Adrenal gland (tissue), 12 donors: Measurements from ENCODE around the gene OR10A4. TPM values are rescaled to one million over a fixed set of nuclear protein-coding genes. Genes with fewer than 3 reads are reported as not detected.

Experiments used
- DNase-seq, 7 donors: peaks; one replicate each; pipeline ENCODE4 v3.0.0-alpha.2; 2019 to 2020
- H3K27ac ChIP-seq, 5 donors: fragments of 200-600 bp; sonication (generic) in 4 of 5; 1 replicate in 3 of 5; 2 replicates in 2 of 5; pipeline versions ENCODE4 v1.5.1 to v1.8.0; 2016 to 2020; ENCODE audit warnings: mild to moderate bottlenecking in 1 of 5
- H3K27me3 ChIP-seq: fragments of 200-600 bp; 2 replicates; pipeline ENCODE4 v1.8.0; 2021
- H3K36me3 ChIP-seq, 2 donors: fragments of 200-600 bp; replicated peaks in 1 of 2; 1 replicate in 1 of 2; 2 replicates in 1 of 2; pipeline versions ENCODE4 v1.5.1 to v1.8.0; 2018 to 2022
- H3K4me1 ChIP-seq, 2 donors: fragments of 200-600 bp; replicated peaks in 1 of 2; 1 replicate in 1 of 2; 2 replicates in 1 of 2; pipeline versions ENCODE4 v1.5.1 to v1.8.0; 2018 to 2021
- H3K4me3 ChIP-seq, 4 donors: fragments of 200-600 bp; sonication (generic) in 3 of 4; one replicate each; pipeline ENCODE4 v1.5.1; 2016 to 2018
- H3K9me3 ChIP-seq, 3 donors: fragments of 200-600 bp; sonication (generic) in 1 of 3; replicated peaks in 1 of 3; 1 replicate in 2 of 3; 2 replicates in 1 of 3; pipeline versions ENCODE4 v1.5.1 to v1.8.0; 2016 to 2021
- CTCF ChIP-seq, 6 experiments: fragments of 450-650 bp in 4 of 6; fragments of 200-600 bp in 2 of 6; sonication (generic) in 1 of 6; IDR thresholded peaks; 1 replicate in 5 of 6; 2 replicates in 1 of 6; pipeline versions ENCODE4 v1.5.1 to v1.8.0; 2016 to 2021; ENCODE audit warnings: antibody characterized with exemption in 6 of 6, mild to moderate bottlenecking in 2 of 6, moderate library complexity in 1 of 6
- POLR2A ChIP-seq, 2 donors: fragments of 450-650 bp; IDR thresholded peaks; one replicate each; pipeline ENCODE4 v1.6.1; 2017; ENCODE audit warnings: antibody characterized with exemption in 2 of 2, mild to moderate bottlenecking in 2 of 2, moderate library complexity in 1 of 2
- WGBS, 4 donors: extraction: QIAGEN DNeasy Blood & Tissue Kit in 2 of 4; methylation state at CpG; one replicate each; pipeline versions ENCODE4 v1.1.5 to v1.1.7; 2013 to 2017; 5-methylcytosine and 5-hydroxymethylcytosine counted together
- intact Hi-C, 2 donors: fragments of 100-400 bp; cut with DNase I; formaldehyde crosslinking; loops; one replicate each; pipeline versions ENCODE4 v1.14.1 to v1.15.0; 2022 to 2023
- polyA plus RNA-seq, 3 donors: library from polyadenylated mRNA; stranded (reverse); fragments of 200-250 nt in 2 of 3; fragments of 350-450 nt in 1 of 3; fragmentation: Illumina TruSeq in 1 of 3; extraction: RNeasy Lipid Tissue Mini Kit (QIAGEN cat#74804) in 1 of 3; gene quantifications; one replicate each; pipeline ENCODE4 v1.2.3, GENCODE V29; 2013 to 2014
- total RNA-seq, 9 donors: library from RNA; depleted of rRNA in 4 of 9; stranded (reverse); fragments of >200 nt in 4 of 9; fragments of 120-200 nt in 1 of 9; fragmentation: NEBNext Ultra II Directional in 1 of 9; extraction: Animal tissue kit (Norgen Biotek cat#: 25700) in 1 of 9; gene quantifications; one replicate each; pipeline versions ENCODE4 v1.1.0 to v1.2.4, GENCODE V29; 2013 to 2023
- donor health status: healthy with polysubstance abuse.
- donor health status: Bipolar disorder and iron deficiency.
- donor health status: DM: yes; HTN: yes; CAD: no.
- donor health status: DM: no; HTN: no; CAD: no.
- donor health status: DM: no; HTN: no; CAD: no.
- donor health status: DM: yes; HTN: yes; CAD: no.

The OR10A4 gene
- total and polyA plus RNA-seq, 12 donors, result not detected

GRCh38 chr11:6911378-6911777, 35.0 kb downstream of the OR10A4 start:
- no peak for DNase-seq
- no peak overlapping the region for H3K4me3 ChIP-seq
- no peaks in the 10 kb centered on the region for H3K36me3 ChIP-seq
- no peaks in the 10 kb centered on the region for H3K9me3 ChIP-seq
- no peaks in the 10 kb centered on the region for H3K4me1 ChIP-seq
- WGBS, 4 donors, result 86 to 91% (median 88%) methylated on average over 3 of the region's 3 CpGs
- intact Hi-C loops, result no loop called here
- H3K27me3 ChIP-seq, result no peaks in the 10 kb centered on the region
- no peak overlapping the region for H3K27ac ChIP-seq
- TF ChIP-seq CTCF (IDR thresholded peaks at IDR 0.05), result no peak
- no peak for TF ChIP-seq POLR2A (IDR thresholded peaks at IDR 0.05)

DNA sequence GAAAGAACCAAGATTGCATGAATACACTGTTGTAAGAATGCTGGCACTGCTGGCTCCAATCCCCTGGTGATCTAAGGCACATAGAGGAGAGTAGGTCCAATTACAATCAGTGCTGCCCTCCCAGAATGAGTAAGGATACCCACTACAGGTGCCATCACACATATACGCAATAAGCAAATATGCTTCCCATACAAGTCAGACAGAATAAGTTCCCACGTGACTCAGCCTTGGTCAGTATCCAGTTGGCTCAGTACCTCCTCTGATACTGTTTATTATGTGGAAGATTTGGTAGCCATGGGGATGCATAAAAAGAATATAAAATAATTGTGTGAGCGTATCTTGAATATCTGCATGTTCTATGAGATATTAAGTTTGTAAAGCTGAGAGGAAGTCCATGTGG, 35.5 kb downstream of the OR10A4 start:
- TF ChIP-seq POLR2A (IDR thresholded peaks at IDR 0.05), result no peak
- TF ChIP-seq CTCF (IDR thresholded peaks at IDR 0.05), result no peak
- Histone ChIP-seq H3K27ac (no peak overlapping the region), H3K27me3 (no peaks in the 10 kb centered on the region), H3K36me3 (no peaks in the 10 kb centered on the region), H3K4me1 (no peaks in the 10 kb centered on the region), H3K4me3 (no peak overlapping the region), H3K9me3 (no peaks in the 10 kb centered on the region)
- no peak for DNase-seq
- intact Hi-C loops, result no loop called here
- 58 to 67% (median 63%) methylated on average over 3 of the region's 3 CpGs for WGBS, 4 donors

GRCh38 chr11:6919698-6920097, 43.3 kb downstream of the OR10A4 start:
- intact Hi-C loops, result no loop called here
- no peaks in the 10 kb centered on the region for H3K36me3 ChIP-seq
- H3K4me1 ChIP-seq, result no peaks in the 10 kb centered on the region
- H3K4me3 ChIP-seq, result no peak overlapping the region
- H3K9me3 ChIP-seq, result no peaks in the 10 kb centered on the region
- 30 to 44% (median 36%) methylated on average over 2 of the region's 2 CpGs for WGBS, 4 donors
- DNase-seq, result no peak
- TF ChIP-seq POLR2A (IDR thresholded peaks at IDR 0.05) (no peak), CTCF (IDR thresholded peaks at IDR 0.05) (no peak)
- H3K27ac ChIP-seq, result no peak overlapping the region
- no peaks in the 10 kb centered on the region for H3K27me3 ChIP-seq

- no peak for TF ChIP-seq CTCF (IDR thresholded peaks at IDR 0.05)
- no peak for TF ChIP-seq POLR2A (IDR thresholded peaks at IDR 0.05)
- Histone ChIP-seq H3K4me3 (no peak within 1 kb of the TSS), H3K36me3 (no peaks in the 10 kb centered on the region), H3K9me3 (no peaks in the 10 kb centered on the region), H3K4me1 (no peaks in the 10 kb centered on the region), H3K27ac (no peak within 1 kb of the TSS), H3K27me3 (no peaks in the 10 kb centered on the region)
- no peak for DNase-seq
- 82 to 100% (median 88%) methylated on average over 1 of the region's 1 CpG for WGBS, 4 donors
- intact Hi-C loops, result no loop called here
Measured at GRCh38 chr11:6920702-6921101, 44.3 kb downstream of the OR10A4 start, which contains the start of gene OR2D3. Gene OR2D3 (plus strand): TSS chr11:6921002. CDS start chr11:6921002, 0 bp downstream.
